ENCODE results near the gene CEACAM18. TPM values are rescaled to one million over a fixed set of nuclear protein-coding genes. Genes with fewer than 3 reads are reported as not detected.
"Not testable (repeated sequence)": the region's sequence is repeated elsewhere in the genome, so short reads cannot be mapped to it uniquely, and the experiment has no call there.

CEACAM18 gene
- total RNA-seq, 1 donor from 2014 or later = not detected

DNA sequence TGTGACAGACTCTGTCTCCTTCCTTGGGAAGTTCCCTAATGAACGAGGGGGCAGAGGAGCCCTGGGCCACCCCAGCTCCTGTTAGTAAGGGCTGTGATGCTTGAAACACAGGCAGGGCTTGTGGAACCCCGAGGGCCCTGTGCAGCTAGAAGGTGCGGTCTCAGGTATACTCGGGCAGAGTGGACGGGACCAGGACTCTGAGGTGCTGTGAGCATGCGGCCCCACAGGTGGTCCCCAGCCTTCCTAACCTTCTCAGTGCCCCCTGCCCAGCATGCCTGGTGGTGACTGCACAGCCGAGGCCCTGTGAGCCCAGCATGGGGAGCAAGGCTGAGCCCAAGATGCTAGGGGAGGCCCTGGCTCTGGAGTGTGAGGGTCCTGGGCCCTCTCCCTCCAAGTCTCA is 16.1 kb upstream of the CEACAM18 start:
- peaks cover 6% of the 10 kb centered on the region for H3K27me3 Mint-ChIP-seq (ENCODE audit: low read depth)
- no peak overlapping the region for H3K4me3 Mint-ChIP-seq (ENCODE audit: unreplicated experiment)
- no peaks in the 10 kb centered on the region for H3K36me3 Mint-ChIP-seq (ENCODE audit: low read depth)
- H3K27ac Mint-ChIP-seq (ENCODE audit: unreplicated experiment) = no peak overlapping the region
- no peaks in the 10 kb centered on the region for H3K4me1 Mint-ChIP-seq (ENCODE audit: low read depth)
- DNase-seq (ENCODE audit: low spot score) = no peak
- TF ChIP-seq, protein P1, sequence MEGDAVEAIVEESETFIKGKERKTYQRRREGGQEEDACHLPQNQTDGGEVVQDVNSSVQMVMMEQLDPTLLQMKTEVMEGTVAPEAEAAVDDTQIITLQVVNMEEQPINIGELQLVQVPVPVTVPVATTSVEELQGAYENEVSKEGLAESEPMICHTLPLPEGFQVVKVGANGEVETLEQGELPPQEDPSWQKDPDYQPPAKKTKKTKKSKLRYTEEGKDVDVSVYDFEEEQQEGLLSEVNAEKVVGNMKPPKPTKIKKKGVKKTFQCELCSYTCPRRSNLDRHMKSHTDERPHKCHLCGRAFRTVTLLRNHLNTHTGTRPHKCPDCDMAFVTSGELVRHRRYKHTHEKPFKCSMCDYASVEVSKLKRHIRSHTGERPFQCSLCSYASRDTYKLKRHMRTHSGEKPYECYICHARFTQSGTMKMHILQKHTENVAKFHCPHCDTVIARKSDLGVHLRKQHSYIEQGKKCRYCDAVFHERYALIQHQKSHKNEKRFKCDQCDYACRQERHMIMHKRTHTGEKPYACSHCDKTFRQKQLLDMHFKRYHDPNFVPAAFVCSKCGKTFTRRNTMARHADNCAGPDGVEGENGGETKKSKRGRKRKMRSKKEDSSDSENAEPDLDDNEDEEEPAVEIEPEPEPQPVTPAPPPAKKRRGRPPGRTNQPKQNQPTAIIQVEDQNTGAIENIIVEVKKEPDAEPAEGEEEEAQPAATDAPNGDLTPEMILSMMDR (IDR thresholded peaks at IDR 0.05) = no peak
- H3K9me3 Mint-ChIP-seq (ENCODE audit: low read depth) = peaks cover 3% of the 10 kb centered on the region

DNA sequence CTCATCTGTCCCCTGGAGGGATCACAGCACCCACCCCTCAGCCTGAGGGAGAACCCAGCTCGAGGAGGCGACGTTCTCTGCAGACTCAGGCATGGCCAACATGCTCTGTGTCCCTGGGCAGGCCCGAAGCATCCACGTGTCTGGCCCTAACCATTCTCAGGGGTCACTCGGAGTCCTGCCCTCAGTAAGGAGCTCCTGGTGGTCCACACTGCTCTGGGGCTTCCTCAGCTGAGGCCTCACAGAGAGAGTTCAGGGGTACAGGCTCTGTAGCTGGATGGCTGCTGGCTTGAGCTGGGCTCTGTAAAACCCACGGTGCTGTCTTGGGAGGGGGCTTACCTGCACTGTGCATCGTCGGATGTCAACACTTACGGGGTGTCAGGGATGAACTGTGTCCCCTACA is 15.7 kb upstream of the CEACAM18 start:
- TF ChIP-seq, protein P1 (IDR thresholded peaks at IDR 0.05) = no peak
- Mint-ChIP-seq H3K27ac (ENCODE audit: unreplicated experiment) (no peak overlapping the region), H3K36me3 (ENCODE audit: low read depth) (no peaks in the 10 kb centered on the region), H3K27me3 (ENCODE audit: low read depth) (peaks cover 8% of the 10 kb centered on the region), H3K9me3 (ENCODE audit: low read depth) (peaks cover 3% of the 10 kb centered on the region), H3K4me3 (ENCODE audit: unreplicated experiment) (no peak overlapping the region), H3K4me1 (ENCODE audit: low read depth) (no peaks in the 10 kb centered on the region)
- no peak for DNase-seq (ENCODE audit: low spot score)

DNA sequence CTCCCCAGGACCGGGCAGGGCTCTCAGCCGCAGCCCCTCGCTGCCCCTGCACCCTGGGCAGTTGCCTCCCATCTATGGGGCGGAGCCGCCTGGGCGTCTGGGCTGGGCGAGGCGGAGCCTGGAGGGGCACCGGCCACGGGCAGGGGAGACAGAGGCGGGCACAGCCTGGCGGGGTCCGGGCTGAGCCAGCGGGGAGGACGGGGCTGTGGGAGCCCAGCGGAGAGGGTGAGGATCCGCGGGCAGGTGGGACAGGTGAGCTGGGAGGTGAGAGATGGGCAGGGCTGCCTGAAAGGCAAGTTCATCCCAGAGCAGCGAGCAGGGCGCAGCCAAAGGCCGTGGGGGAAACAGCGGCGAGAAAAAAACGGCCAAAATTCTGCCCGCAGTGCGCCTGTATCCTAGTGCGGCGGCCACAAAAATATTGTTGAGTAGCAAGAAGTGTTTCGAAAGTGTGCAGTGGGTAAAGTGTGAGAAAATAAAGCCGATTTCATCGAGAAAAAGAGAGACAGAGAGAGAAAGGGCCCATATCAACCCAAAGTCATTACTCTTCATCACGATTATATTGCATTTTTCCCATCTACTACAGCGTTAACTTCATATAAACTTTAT is 14.3 kb upstream of the CEACAM18 start:
- H3K27me3 Mint-ChIP-seq (ENCODE audit: low read depth); H3K36me3 Mint-ChIP-seq (ENCODE audit: low read depth); H3K9me3 Mint-ChIP-seq (ENCODE audit: low read depth); H3K27ac Mint-ChIP-seq (ENCODE audit: unreplicated experiment); H3K4me1 Mint-ChIP-seq (ENCODE audit: low read depth); H3K4me3 Mint-ChIP-seq (ENCODE audit: unreplicated experiment); DNase-seq (ENCODE audit: low spot score): not testable (repeated sequence)

DNA sequence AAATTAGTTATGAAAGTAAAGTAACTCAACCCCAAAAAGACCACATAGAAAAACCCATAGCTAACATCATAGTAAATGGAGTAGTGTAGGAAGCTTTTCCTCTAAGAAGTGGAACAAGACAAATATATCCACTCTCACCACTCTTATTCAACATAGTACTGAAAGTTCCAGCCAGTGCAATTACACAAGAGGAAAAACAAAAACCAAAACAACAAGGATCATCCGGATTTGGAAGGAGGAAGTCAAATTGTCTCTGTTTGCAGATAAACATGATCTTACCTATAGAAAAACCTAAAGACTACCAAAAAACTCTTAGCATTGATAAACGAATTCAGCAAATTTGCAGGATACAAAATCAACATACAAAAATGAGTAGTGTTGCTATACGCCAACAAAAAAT is 11.6 kb upstream of the CEACAM18 start:
- Mint-ChIP-seq H3K9me3 (ENCODE audit: low read depth) (peaks cover 3% of the 10 kb centered on the region), H3K27ac (ENCODE audit: unreplicated experiment) (no peak overlapping the region), H3K36me3 (ENCODE audit: low read depth) (no peaks in the 10 kb centered on the region), H3K4me1 (ENCODE audit: low read depth) (no peaks in the 10 kb centered on the region), H3K4me3 (ENCODE audit: unreplicated experiment) (no peak overlapping the region), H3K27me3 (ENCODE audit: low read depth) (peaks cover 9% of the 10 kb centered on the region)
- TF ChIP-seq, protein P1 (IDR thresholded peaks at IDR 0.05) = no peak
- no peak for DNase-seq (ENCODE audit: low spot score)

DNA sequence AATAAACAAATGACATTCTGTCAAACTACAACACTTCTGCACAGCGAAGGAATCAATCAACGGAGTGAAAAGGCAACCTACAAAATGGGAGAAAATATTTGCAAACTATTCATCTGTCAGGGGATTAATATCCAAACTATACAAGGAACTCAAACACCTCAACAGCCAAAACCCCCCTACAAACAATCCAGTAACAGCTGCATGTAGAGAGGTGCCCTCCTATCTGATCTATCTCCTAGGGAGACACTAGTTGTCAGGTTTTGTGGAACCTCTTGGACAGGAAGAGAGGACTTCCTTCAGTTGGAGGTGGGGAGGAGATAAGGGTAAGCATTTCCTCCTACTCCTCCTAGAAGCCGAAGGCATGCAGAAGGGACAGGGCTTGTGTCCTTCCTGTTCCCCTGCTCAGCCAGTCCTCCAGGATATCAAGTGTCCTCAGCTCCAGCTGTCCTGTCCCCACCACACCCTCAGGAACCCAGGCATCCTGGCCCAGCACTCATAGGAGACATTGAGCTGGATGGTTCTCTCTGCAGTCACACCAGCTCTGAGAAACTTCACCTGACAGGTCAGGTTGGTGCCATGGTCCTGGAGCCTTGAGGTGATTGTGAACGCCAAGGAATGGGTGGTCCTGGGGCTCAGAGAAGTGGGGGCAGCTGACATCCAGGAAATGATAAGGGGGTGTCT is 10.3 kb upstream of the CEACAM18 start:
- no peak overlapping the region for H3K4me3 Mint-ChIP-seq (ENCODE audit: unreplicated experiment)
- TF ChIP-seq, protein P1 (IDR thresholded peaks at IDR 0.05) = no peak
- peaks cover 13% of the 10 kb centered on the region for H3K27me3 Mint-ChIP-seq (ENCODE audit: low read depth)
- peaks cover 3% of the 10 kb centered on the region for H3K9me3 Mint-ChIP-seq (ENCODE audit: low read depth)
- DNase-seq (ENCODE audit: low spot score) = no peak
- no peak overlapping the region for H3K27ac Mint-ChIP-seq (ENCODE audit: unreplicated experiment)
- H3K4me1 Mint-ChIP-seq (ENCODE audit: low read depth) = no peaks in the 10 kb centered on the region
- H3K36me3 Mint-ChIP-seq (ENCODE audit: low read depth) = no peaks in the 10 kb centered on the region

DNA sequence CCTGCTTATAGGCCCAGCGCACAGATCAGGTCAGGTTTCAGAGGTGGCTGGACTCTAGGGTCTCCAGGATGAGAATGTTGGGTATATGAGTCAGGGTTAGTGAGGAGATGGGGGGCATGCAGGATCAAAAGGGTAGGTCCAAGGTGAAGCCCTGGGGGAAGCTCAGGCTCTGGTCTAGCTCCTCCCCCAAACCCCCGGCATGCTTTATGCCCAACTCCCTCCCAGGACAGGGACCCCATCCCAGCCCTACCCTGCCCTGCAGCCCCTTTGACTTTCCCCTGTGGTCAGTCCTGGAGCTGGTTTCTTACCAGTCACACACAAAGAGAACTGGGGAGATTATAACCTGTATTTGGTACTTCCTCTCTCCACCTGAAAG is 9.8 kb upstream of the CEACAM18 start:
- TF ChIP-seq, protein P1 (IDR thresholded peaks at IDR 0.05) = no peak
- no peak for DNase-seq (ENCODE audit: low spot score)
- H3K4me3 Mint-ChIP-seq (ENCODE audit: unreplicated experiment) = no peak overlapping the region
- H3K27ac Mint-ChIP-seq (ENCODE audit: unreplicated experiment) = no peak overlapping the region
- H3K4me1 Mint-ChIP-seq (ENCODE audit: low read depth) = no peaks in the 10 kb centered on the region
- H3K36me3 Mint-ChIP-seq (ENCODE audit: low read depth) = no peaks in the 10 kb centered on the region
- H3K9me3 Mint-ChIP-seq (ENCODE audit: low read depth) = peaks cover 3% of the 10 kb centered on the region
- H3K27me3 Mint-ChIP-seq (ENCODE audit: low read depth) = peaks cover 12% of the 10 kb centered on the region
